SH-SY5Y (cell line): ENCODE measurements around the gene CDH8.

Experiments
- GATA2 ChIP-seq: IDR thresholded peaks from 2 replicates; pipeline ENCODE4 v1.6.1; 2011; ENCODE audit warnings: mild to moderate bottlenecking, low read depth, low read length
- GATA3 ChIP-seq: IDR thresholded peaks from 2 replicates; pipeline ENCODE4 v1.6.1; 2011; ENCODE audit warnings: low read depth, mild to moderate bottlenecking, low read length, moderate library complexity

The CDH8 gene

DNA sequence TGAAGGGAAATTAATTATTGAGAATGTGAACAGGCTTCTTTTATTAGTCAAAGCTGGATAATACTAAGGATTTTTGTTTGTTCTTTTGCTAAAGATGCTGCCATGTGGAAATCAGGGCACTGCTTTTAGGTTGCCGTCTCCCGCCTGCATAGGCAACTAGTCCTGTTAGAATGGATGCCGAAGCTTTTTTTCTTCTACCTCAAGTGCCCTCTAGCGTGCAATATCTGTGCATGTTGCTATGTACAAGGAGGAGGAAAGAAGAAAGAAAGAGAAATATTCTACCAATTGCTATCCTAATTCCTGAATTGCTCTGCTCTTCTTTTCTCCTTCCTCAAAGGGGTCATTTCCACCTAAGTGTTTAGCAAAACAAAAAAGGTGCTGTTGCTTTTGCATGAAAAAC lies 5.2 kb upstream of the CDH8 start:
- no peak for TF ChIP-seq GATA3
- TF ChIP-seq GATA2: no peak

DNA sequence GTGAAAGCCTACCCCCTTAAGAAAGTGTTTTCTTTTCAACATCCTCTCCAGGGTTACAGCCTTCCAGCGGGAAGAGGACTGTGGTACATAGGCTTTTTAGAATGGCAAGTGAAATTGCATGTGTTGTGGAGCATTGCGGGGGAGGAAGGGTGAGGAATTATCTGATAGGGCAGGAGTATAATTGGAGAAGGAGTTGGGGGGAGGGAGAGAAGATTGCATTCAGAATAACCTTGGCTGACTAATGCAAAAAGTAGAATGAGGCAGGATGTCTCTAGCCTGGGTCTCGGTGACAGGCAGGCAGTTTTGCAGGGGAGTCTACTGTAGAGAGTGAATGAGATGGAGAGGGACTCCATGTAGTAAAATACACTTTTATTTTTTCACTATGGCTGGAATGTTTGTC lies 2.4 kb upstream of the CDH8 start:
- no peak for TF ChIP-seq GATA2

DNA sequence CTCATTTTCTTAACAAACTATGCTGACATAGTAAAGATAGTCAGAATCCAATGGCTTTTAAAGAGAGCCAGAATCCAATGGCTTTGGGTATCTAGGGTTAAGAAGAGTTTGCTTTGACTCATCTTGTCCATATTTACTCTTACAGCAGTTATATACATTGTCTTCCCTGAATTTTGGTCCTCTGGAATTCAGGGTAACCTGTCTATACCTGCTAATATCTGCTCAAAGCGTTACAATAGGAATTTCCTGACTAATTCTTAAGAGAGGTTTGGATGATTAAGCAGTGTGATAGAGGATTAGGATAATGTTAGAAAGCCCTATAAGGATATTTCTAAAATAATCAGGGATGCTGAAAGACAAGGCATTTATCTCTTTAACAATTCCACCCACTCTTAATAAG lies 2.0 kb upstream of the CDH8 start:
- TF ChIP-seq GATA3: no peak
- TF ChIP-seq GATA2: no peak

DNA sequence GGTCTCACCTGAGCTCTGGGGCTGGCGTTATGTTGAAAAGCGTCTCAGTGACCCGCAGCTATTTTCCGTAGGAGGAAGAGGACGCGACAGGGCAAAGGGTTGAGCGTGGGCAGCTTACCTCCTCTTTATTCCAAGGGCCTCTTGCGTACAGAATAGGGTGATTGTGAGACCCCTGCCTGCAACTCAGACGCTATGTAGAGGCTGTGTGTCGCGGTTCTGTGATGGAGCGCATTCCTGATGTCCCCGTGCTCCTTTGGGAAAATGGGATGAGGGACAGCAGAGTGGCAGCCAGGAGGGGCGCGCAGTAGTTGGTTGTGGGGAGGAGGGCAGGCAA lies 531 bp upstream of the CDH8 start:
- TF ChIP-seq GATA3 (no peak), GATA2 (no peak)

DNA sequence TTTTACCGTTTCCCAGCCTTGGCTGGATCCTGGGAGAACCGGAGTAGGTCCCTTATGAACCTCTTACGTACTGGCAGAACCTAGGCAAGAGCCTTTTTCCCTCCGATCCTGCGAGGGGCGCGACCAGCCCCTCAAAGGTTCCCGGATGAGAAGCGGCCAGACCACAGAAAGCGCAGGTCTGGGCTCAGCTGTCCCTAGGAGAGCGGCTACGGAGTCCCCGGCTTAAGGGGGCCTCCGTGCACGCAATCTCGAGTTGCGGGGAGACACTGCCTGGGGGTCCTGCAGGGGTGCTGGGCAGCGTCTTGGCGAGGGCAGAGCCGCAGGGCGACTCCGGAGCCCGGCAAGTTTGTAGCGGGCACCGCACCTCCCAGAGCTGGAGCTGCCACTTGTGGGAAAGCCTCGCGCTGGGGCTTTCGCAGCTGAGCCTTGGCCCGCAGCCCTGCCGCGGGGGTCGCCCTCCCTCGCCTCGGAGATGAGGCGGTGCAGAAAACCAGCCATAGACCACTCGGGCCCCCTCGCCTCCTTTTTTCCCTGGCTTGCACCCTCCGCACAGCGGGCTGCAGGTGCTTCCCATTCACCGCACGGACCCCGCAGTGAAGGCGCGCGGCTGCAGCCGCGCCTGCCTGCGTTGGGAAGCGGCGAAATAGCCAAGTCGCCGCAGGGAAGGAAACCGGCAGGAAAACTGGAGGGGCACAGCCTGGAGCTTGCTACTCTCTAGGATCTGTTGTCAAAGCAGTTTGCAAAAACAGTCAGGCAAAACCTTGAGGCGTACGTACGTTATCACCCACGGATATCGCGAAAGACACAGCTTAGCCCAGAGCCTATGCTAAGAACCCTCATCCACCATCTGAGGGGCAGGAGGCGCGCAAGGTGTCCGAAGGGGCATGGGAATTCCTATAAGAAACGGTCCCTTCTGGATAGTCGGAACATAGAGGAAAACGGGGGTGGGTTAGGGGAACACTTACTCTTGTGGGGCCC lies 834 bp downstream of the CDH8 start:
- TF ChIP-seq GATA3 (no peak), GATA2 (no peak)

DNA sequence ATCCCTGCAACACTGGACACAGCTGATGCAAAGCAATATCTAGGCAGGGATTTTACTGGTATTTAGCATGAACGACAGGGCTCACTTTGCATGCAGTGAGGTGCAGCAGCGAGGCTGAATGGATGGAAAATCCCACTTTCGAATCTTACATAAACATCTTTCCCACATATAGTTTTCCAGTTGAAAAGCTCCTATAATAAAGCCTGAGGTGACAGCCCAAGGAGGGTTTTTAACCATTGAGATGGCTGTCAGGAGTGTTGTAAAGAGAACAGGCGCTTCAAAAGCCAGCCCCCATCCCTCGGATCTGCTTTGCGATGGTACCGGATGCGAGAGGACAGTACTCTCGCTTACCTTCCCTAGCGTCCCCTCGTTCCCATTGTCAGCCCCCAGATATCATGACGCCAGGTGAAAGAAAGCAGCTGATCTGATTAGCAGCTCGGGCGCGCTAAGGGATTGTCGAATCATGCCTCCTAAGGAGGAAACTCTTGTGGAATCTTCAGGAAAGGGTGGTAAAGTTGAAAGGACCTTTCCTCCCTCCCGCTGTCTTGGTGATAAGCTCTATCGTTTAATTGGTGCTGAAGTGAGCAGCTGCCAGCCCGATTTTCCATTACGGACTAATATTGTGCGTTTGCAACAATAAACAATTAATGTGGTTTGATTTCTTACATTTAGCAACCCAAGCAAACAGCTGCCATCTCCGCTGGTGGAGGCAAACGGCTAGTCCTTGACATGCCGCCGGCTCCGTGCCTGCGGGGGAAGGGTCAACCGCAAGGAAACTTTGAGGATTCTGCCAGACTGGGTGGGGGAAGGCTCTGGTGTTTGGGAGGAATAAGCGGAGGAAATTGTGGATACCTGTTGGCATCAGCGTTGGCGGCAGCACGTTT lies 1.8 kb downstream of the CDH8 start:
- TF ChIP-seq GATA2 (no peak), GATA3 (no peak)

DNA sequence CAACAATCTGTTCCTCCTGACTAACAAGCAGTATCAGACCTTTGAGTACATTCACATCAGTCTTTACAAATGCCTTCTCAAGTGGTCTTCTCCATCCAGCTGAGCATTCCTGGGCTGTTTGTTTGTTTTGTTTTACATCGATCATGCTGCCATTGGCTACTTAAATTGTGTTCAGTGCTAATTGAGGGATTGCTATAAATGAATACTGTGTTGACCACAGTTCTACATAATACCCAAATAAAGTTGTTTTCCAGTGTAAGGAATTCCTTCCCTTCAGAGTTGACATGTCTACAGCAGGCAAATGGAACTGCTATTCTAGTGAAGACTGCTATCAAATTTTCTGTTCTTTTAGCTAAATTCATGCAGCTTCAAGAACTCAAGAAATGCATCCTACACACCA lies 3.2 kb downstream of the CDH8 start:
- TF ChIP-seq GATA2 (no peak), GATA3 (no peak)

DNA sequence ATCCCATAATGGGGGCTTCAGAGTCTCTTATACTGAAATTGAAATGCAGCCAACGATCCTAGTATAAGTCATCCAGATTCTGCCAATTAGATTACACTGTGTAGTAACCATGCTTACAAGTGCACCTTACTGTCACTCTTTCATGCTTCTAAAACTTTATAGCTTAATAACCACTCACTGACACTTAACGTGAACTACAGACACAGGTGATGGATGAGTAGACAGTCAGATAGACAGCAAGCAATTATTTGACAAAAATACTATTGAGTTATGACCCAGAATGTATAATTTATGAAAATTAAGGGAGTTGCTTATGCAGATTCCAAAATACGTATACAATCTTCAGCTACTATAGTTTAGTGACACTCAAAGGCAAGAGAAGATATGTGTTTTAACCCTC lies 6.3 kb downstream of the CDH8 start:
- no peak for TF ChIP-seq GATA3
- TF ChIP-seq GATA2: no peak

DNA sequence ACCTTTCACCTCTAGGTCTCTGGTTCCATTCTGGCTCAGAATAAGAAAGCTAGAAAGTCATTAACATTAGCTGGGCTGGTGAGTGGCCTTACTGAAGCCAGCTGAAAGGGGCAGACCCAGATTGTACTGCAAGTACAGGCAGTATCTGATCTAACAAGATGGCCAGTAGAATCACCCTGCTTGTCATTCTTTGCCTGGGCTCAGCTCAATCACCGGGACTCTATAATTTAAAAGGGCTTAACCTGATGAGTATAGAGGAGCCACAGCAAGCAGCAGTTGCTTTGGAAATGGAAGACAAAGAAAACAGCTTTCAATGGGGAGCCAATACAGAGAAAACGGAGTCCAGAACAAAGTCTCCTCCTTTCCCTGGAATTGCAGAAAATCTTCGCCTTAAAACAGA lies 13.6 kb downstream of the CDH8 start:
- no peak for TF ChIP-seq GATA3
- no peak for TF ChIP-seq GATA2

DNA sequence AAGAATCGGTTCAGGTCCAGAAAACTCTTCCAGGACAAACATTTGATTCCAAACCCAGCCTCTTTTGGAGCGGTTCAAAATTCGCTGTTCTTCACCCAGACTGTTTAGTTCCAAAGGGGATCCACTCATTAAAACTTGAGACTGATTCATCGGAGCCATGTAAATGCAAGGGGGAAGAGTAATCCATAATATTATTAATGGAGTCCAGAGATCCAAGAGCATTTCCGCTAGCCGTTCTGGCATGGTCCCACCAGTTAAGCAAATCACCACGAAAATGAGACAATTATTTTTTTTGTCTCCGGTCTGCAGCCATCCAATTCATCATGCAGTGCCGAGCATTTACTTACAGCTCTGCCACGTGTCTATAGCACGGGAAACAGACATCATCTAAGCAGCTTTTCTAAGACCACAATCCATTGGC lies 15.1 kb downstream of the CDH8 start:
- TF ChIP-seq GATA3 (no peak), GATA2 (no peak)

DNA sequence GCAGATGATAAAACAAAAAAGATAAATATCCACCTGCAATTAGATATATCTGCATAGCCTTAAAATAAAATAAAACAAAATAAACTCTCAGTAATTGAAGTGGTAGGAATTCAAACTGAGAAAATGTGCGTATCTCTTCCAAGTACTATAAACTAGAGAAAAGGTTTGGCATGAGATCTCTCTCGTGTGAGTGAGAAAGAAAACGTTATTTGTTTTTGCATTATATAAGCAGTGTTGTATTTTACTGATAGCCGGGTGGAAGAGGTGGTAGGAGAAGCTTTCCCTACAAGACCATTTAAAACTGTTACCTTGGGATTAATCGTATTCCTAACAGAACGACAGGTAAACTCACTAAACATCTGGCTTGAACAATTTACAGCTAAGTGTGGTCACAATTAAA lies 15.6 kb downstream of the CDH8 start:
- no peak for TF ChIP-seq GATA3
- TF ChIP-seq GATA2: no peak

DNA sequence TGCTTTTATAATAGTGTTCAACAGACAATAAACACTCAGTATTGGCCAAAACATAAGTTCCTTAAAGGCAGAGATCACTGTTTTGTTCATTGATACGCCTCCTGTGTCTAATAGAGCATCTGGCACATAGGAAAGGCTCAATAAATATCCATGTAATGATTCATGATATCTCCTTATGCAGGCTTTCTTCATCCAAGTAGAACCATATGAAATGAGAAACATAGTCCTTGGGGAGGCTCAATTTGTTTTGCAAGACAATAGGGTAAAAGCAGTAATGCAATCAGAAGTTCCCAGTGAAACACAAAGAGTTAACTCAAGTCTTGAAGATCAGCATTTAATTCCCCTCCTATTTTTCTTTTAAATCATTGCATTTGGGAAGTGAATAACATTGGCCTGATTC lies 16.4 kb downstream of the CDH8 start:
- TF ChIP-seq GATA2 (no peak), GATA3 (no peak)

DNA sequence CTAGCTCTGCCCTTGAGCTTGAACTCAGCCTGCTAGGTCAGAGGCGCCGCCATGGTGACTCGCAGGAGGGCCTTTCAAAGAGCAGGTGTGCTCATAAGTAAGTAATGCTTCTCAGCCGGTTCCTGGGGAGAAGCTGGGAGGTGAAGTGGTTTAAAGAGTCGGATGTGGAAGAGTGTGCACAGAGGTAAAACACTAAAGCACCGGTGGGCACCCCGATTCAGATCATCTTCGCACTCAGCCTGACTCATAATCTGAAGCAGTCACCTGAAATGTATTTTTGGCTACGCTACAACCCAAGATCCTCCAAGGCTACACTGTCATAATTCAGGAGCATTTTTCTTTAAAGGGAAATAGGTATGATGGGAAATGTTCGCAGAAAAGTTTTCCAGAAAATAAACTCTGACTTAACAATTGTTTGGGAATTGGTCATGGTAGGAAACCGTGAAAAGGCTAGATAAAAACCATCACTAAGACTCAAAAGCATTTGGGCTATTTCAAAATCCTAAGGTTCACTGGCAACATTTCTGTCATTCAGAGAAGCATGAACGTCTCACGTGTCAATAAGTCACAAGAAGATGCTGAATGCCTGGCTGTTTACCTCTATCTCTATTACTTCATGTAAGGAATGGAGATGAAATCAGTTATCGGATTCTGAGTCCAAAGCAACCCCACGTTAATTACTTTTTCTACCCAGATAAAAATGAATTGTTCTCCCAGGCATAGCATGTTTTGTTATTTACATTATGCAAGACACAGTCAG lies 17.8 kb downstream of the CDH8 start:
- TF ChIP-seq GATA3: no peak
- TF ChIP-seq GATA2: no peak

DNA sequence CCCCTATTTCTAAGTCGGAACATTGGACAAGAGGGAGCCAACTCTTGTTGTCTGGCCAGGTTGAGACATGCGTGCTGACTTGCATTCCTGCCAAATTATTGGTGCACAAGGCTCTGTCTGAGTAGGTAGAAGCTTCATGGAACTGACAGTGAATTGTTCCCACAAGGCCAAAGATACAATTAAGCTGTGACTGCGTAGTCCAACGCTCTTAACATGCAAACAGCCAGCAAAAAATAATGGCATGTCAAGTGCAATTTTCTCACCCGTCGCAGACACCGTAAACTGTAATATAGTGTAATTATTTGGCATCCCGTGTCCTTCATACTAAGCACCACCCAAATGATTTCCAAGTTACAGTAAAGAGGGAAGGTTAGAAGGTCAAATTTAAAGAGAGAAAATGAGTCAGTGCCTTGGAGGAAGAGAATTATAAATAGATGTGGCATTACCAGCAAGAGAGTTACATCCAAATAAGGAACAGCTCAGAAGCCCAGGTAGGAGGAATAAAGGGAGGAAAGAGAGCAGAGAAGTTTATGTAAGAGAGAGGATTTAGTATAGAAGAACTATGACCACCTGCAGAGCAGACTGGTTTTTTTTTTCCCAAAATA lies 21.8 kb downstream of the CDH8 start:
- TF ChIP-seq GATA3 (no peak), GATA2 (no peak)
